Thoracic aorta (tissue), 2 donors: Measurements from ENCODE around the gene ETV1. TPM values are rescaled to one million over a fixed set of nuclear protein-coding genes. Genes with fewer than 3 reads are reported as not detected.

ENCODE experiments used
- ATAC-seq: fragments of 150-250 bp; one replicate; pipeline ENCODE4 v1.8.0; 2017; ENCODE audit warnings: low read depth; ENCODE audit not compliant: insufficient number of reproducible peaks, low FRiP score
- DNase-seq: peaks from one replicate; pipeline ENCODE4 v3.0.0-alpha.2; 2020; ENCODE audit warnings: low spot score
- H3K27ac ChIP-seq, 2 donors: fragments of 200-600 bp; sonication (generic); 1 replicate in 1 of 2; 2 replicates in 1 of 2; pipeline ENCODE4 v1.5.1; 2016; ENCODE audit warnings: mild to moderate bottlenecking in 2 of 2, moderate library complexity in 2 of 2
- H3K27me3 ChIP-seq: fragments of 200-600 bp; sonication (generic); replicated peaks from 2 replicates; pipeline ENCODE4 v1.6.0; 2016; ENCODE audit warnings: mild to moderate bottlenecking; ENCODE audit not compliant: insufficient read depth
- H3K36me3 ChIP-seq: fragments of 200-600 bp; sonication (generic); one replicate; pipeline ENCODE4 v1.5.1; 2016
- H3K4me1 ChIP-seq, 2 donors: fragments of 200-600 bp; sonication (generic); 1 replicate in 1 of 2; 2 replicates in 1 of 2; pipeline versions ENCODE4 v1.5.1 to v1.6.0; 2016; ENCODE audit warnings: low read depth in 2 of 2, mild to moderate bottlenecking in 1 of 2; ENCODE audit not compliant: control insufficient read depth in 1 of 2
- H3K4me3 ChIP-seq: fragments of 200-600 bp; sonication (generic); 2 replicates; pipeline ENCODE4 v1.5.1; 2016; ENCODE audit warnings: mild to moderate bottlenecking
- H3K9me3 ChIP-seq: fragments of 200-600 bp; sonication (generic); 2 replicates; pipeline ENCODE4 v1.5.1; 2016
- total RNA-seq, 2 donors: library from RNA; depleted of rRNA; stranded (reverse); fragments of >200 nt; gene quantifications; one replicate each; pipeline versions ENCODE4 v1.1.0 to v1.2.3, GENCODE V29; 2016
- TF ChIP-seq, protein P1 (sequence below): fragments of 200-600 bp; sonication (generic); IDR thresholded peaks from one replicate; pipeline ENCODE4 v1.5.1; 2019; ENCODE audit warnings: antibody characterized with exemption

ETV1 gene
- total RNA-seq, 2 donors from 2014 or later = 5.9 to 8.7 TPM

GRCh38 chr7:13990984-13991790, 1.7 kb upstream of the ETV1 start:
- DNase-seq (peak; percentile 97), ATAC-seq (peak; percentile 98)
- peaks cover 9% of the 10 kb centered on the region in 2 donors for H3K4me1 ChIP-seq
- H3K36me3 ChIP-seq = no peaks in the 10 kb centered on the region
- peak overlapping the region; percentile 81 for H3K4me3 ChIP-seq
- H3K27ac ChIP-seq = peak overlapping the region; percentile 83 to 89
- no peaks in the 10 kb centered on the region for H3K9me3 ChIP-seq
- TF ChIP-seq, protein P1, sequence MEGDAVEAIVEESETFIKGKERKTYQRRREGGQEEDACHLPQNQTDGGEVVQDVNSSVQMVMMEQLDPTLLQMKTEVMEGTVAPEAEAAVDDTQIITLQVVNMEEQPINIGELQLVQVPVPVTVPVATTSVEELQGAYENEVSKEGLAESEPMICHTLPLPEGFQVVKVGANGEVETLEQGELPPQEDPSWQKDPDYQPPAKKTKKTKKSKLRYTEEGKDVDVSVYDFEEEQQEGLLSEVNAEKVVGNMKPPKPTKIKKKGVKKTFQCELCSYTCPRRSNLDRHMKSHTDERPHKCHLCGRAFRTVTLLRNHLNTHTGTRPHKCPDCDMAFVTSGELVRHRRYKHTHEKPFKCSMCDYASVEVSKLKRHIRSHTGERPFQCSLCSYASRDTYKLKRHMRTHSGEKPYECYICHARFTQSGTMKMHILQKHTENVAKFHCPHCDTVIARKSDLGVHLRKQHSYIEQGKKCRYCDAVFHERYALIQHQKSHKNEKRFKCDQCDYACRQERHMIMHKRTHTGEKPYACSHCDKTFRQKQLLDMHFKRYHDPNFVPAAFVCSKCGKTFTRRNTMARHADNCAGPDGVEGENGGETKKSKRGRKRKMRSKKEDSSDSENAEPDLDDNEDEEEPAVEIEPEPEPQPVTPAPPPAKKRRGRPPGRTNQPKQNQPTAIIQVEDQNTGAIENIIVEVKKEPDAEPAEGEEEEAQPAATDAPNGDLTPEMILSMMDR = no peak
- no peaks in the 10 kb centered on the region for H3K27me3 ChIP-seq

GRCh38 chr7:13990319-13990983, 985 bp upstream of the ETV1 start:
- H3K4me3 ChIP-seq = peak overlapping the region; percentile 81
- ATAC-seq (no peak), DNase-seq (peak; percentile 8)
- H3K4me1 ChIP-seq = peaks cover 9% of the 10 kb centered on the region in 2 donors
- peak overlapping the region; percentile 83 to 89 for H3K27ac ChIP-seq
- H3K36me3 ChIP-seq = no peaks in the 10 kb centered on the region
- TF ChIP-seq, protein P1 = no peak
- no peaks in the 10 kb centered on the region for H3K27me3 ChIP-seq
- H3K9me3 ChIP-seq = no peaks in the 10 kb centered on the region

DNA sequence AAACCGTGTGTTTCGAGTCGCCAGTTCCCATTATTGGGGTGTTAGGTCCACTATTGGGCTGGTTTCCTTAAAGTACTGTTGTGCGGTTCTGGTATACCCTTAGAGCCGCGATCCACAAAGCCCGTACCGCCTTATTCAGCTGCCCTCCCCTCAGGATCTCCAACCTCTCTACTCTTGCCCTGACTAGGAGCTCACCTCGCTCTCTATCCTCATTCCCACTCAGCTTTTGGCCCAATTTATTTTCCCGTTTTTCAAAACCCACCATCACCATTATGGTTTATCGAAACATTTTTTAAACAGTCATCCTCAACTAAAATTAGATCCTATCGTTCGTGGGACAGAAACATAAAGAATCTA, 461 bp upstream of the ETV1 start:
- Histone ChIP-seq H3K36me3 (no peaks in the 10 kb centered on the region), H3K4me3 (peak overlapping the region; percentile 81), H3K27me3 (no peaks in the 10 kb centered on the region), H3K4me1 (peaks cover 9% of the 10 kb centered on the region in 2 donors), H3K9me3 (no peaks in the 10 kb centered on the region), H3K27ac (peak overlapping the region; percentile 83 to 89)
- DNase-seq = no peak
- no peak for ATAC-seq
- TF ChIP-seq, protein P1 = no peak

DNA sequence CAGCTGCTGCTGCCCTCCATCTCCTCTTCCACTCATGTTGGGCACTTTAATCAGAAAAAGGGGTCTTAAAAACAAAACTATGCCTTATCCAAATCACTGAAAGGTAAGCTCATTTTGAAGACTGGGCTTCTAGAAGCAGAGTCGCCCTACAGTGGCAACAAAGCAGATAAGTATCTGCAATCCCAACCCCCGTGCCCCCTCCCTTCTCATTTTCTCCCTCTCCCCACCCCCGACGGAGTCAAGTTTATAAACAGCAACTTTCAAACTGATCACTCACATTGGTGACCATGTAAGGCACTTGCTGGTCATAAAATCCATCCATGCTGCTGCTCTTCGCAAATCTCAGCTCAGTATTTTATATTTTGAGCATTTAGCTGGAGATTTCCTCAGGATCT, 738 bp downstream of the ETV1 start:
- Histone ChIP-seq H3K36me3 (no peaks in the 10 kb centered on the region), H3K9me3 (no peaks in the 10 kb centered on the region), H3K4me3 (peak overlapping the region; percentile 81), H3K27ac (peak overlapping the region; percentile 83 to 89), H3K27me3 (no peaks in the 10 kb centered on the region), H3K4me1 (peaks cover 9% of the 10 kb centered on the region in 2 donors)
- no peak for DNase-seq
- ATAC-seq = no peak
- TF ChIP-seq, protein P1 = no peak

DNA sequence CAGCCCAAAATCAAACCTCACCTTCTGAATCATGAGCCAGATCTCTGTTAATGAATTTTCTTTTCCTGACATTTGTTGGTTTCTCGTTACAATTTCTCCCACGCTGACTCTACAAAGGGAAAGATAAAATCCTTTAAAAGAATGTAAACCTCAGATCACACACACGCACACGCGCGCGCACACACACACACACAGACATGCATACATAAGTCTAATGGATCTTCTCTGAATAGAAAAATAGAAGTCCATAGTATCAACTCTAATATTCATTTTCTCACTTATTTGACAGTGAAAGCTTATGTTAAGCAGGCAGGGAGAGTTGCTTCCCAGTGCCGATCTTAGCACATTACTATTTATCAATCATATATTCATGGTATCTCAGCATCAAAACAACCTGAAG, 1.4 kb downstream of the ETV1 start:
- no peak for DNase-seq
- Histone ChIP-seq H3K9me3 (no peaks in the 10 kb centered on the region), H3K27ac (no peak overlapping the region), H3K4me3 (peak overlapping the region; percentile 81), H3K36me3 (no peaks in the 10 kb centered on the region), H3K27me3 (no peaks in the 10 kb centered on the region), H3K4me1 (peaks cover 9% of the 10 kb centered on the region in 2 donors)
- ATAC-seq = no peak
- TF ChIP-seq, protein P1 = no peak
